IPS-15b (cell line): ENCODE measurements around the gene PNMA1.
A peak's percentile ranks its signal among the peaks of the same experiment; 100 is the strongest.

ENCODE experiments used
- H3K27me3 ChIP-seq: one replicate; pipeline ENCODE4 v1.6.1; 2013; ENCODE audit warnings: low read length; ENCODE audit not compliant: control insufficient read depth, insufficient read depth
- H3K36me3 ChIP-seq: one replicate; pipeline ENCODE4 v1.6.1; 2013; ENCODE audit warnings: low read length; ENCODE audit not compliant: control insufficient read depth, insufficient read depth
- H3K4me1 ChIP-seq: one replicate; pipeline ENCODE4 v1.6.1; 2013; ENCODE audit warnings: mild to moderate bottlenecking, low read length; ENCODE audit not compliant: control insufficient read depth, insufficient read depth
- H3K4me3 ChIP-seq: one replicate; pipeline ENCODE4 v1.5.1; 2013; ENCODE audit warnings: low read depth, low read length
- H3K9ac ChIP-seq: one replicate; pipeline ENCODE4 v1.6.1; 2013; ENCODE audit warnings: low read depth, mild to moderate bottlenecking, low read length
- H3K9me3 ChIP-seq: one replicate; pipeline ENCODE4 v1.6.1; 2013; ENCODE audit warnings: mild to moderate bottlenecking, low read length; ENCODE audit not compliant: control insufficient read depth, insufficient read depth

The PNMA1 gene

GRCh38 chr14:73726025-73726961, 12.1 kb upstream of the PNMA1 start:
- H3K4me1 ChIP-seq: peaks cover 13% of the 10 kb centered on the region
- H3K4me3 ChIP-seq: no peak overlapping the region
- H3K36me3 ChIP-seq: peaks cover 17% of the 10 kb centered on the region
- H3K9me3 ChIP-seq: no peaks in the 10 kb centered on the region
- no peak overlapping the region for H3K9ac ChIP-seq
- H3K27me3 ChIP-seq: no peaks in the 10 kb centered on the region

GRCh38 chr14:73725116-73726024, 11.2 kb upstream of the PNMA1 start:
- Histone ChIP-seq H3K27me3 (no peaks in the 10 kb centered on the region), H3K36me3 (peaks cover 17% of the 10 kb centered on the region), H3K4me1 (peaks cover 19% of the 10 kb centered on the region), H3K4me3 (no peak overlapping the region), H3K9me3 (no peaks in the 10 kb centered on the region), H3K9ac (no peak overlapping the region)

DNA sequence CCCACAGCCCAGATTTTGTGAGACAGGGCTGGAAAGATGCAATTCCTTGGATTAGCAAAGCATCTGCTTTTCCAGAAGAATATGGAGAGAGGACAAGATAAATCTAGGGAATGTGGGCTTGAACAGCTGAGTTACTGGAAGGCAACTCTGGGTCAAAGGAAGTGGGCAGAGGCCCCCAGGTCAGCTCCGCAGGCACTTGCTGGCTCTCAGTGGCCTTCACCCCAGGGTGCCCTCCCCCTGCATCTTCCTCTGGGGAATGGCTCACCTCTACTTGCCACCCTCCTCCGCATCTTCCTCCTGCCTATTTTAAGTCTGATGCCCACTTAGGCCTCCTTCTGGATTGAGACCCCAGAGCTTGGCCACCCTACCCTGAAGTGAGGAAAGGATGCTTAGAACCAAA, 10.5 kb upstream of the PNMA1 start:
- Histone ChIP-seq H3K4me1 (peaks cover 22% of the 10 kb centered on the region), H3K9ac (no peak overlapping the region), H3K4me3 (no peak overlapping the region), H3K36me3 (peaks cover 16% of the 10 kb centered on the region), H3K27me3 (no peaks in the 10 kb centered on the region), H3K9me3 (no peaks in the 10 kb centered on the region)

- H3K9me3 ChIP-seq: no peaks in the 10 kb centered on the region
- no peak overlapping the region for H3K4me3 ChIP-seq
- H3K9ac ChIP-seq: no peak overlapping the region
- no peaks in the 10 kb centered on the region for H3K27me3 ChIP-seq
- H3K4me1 ChIP-seq: peaks cover 27% of the 10 kb centered on the region
- peaks cover 14% of the 10 kb centered on the region for H3K36me3 ChIP-seq
Measured at GRCh38 chr14:73723797-73724661, 9.8 kb upstream of the PNMA1 start.

DNA sequence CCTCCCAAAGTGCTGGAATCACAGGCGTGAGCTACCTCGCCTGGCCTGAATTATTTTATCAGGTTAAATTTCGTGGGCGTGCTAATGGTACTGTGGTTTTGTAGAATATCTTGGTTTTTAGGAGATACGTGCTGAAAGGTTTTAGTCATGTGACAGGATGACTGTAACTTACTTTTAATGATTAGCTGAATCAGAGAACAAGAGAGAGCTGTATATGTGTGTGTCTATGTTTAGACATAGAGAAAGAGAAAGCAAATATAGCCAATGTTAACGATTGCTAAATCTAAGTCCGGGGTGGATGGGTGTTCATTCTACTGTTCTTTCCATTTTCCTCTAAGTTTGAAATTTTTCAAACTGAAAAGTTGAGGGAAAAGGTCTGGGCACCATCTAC, 9.2 kb upstream of the PNMA1 start:
- Histone ChIP-seq H3K27me3 (no peaks in the 10 kb centered on the region), H3K9ac (no peak overlapping the region), H3K4me3 (no peak overlapping the region), H3K9me3 (no peaks in the 10 kb centered on the region), H3K4me1 (peaks cover 25% of the 10 kb centered on the region), H3K36me3 (peaks cover 14% of the 10 kb centered on the region)

DNA sequence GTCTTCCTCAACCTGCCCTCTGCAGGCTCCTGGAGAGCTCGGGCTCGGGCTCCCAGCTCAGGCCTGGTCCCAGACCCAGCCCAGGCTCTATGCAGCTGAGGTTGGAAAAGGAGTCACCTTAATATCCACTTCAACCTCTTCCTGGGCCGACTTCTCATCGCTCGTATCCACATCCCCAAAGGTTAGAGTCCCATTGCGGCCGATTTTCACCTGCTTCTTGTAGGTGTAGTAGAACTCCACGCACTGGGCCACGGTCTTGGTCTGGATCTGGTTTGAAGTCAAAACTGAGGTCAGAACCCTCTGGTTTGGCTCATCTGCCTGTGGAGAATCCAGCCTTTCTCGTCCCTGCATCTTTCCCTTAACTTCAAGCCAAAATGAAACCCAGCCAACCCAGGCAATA, 8.4 kb upstream of the PNMA1 start:
- H3K36me3 ChIP-seq: peaks cover 14% of the 10 kb centered on the region

GRCh38 chr14:73721101-73721821, 7.1 kb upstream of the PNMA1 start:
- no peak overlapping the region for H3K4me3 ChIP-seq
- H3K36me3 ChIP-seq: peaks cover 8% of the 10 kb centered on the region
- H3K9ac ChIP-seq: no peak overlapping the region
- H3K4me1 ChIP-seq: peaks cover 30% of the 10 kb centered on the region
- no peaks in the 10 kb centered on the region for H3K27me3 ChIP-seq
- H3K9me3 ChIP-seq: no peaks in the 10 kb centered on the region

More for the DNA sequence above, 8.4 kb upstream of the PNMA1 start:
- no peak overlapping the region for H3K9ac ChIP-seq
- H3K4me3 ChIP-seq: no peak overlapping the region
- H3K9me3 ChIP-seq: no peaks in the 10 kb centered on the region
- peaks cover 25% of the 10 kb centered on the region for H3K4me1 ChIP-seq
- H3K27me3 ChIP-seq: no peaks in the 10 kb centered on the region

GRCh38 chr14:73720636-73721035, 6.5 kb upstream of the PNMA1 start:
- Histone ChIP-seq H3K4me3 (no peak overlapping the region), H3K36me3 (peaks cover 4% of the 10 kb centered on the region), H3K4me1 (peaks cover 30% of the 10 kb centered on the region), H3K9me3 (no peaks in the 10 kb centered on the region), H3K9ac (no peak overlapping the region), H3K27me3 (no peaks in the 10 kb centered on the region)

DNA sequence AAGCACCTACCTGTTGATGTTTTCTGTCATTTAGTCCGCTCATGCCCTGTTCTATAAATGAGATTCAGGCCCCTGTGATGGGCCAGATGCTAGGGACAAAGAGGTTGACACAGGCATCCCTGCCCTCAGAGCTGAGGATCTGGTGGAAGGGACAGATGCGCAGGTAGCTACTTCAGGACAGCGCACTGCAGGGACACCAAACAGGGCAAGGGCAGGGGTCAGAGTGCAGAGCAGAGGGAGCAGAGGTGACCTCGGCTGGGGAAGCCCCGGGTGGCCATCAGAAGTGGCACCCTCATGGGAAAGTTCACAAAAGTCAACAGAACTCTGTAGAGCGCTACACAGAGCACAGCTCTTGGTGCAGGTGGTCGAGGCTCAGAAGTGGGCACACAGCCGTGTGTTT, 5.6 kb upstream of the PNMA1 start:
- H3K9ac ChIP-seq: no peak overlapping the region
- H3K4me1 ChIP-seq: peaks cover 30% of the 10 kb centered on the region
- no peaks in the 10 kb centered on the region for H3K27me3 ChIP-seq
- H3K4me3 ChIP-seq: no peak overlapping the region
- no peaks in the 10 kb centered on the region for H3K9me3 ChIP-seq
- peaks cover 4% of the 10 kb centered on the region for H3K36me3 ChIP-seq

GRCh38 chr14:73719361-73719760, 5.2 kb upstream of the PNMA1 start:
- Histone ChIP-seq H3K4me1 (peaks cover 30% of the 10 kb centered on the region), H3K36me3 (peaks cover 4% of the 10 kb centered on the region), H3K9me3 (no peaks in the 10 kb centered on the region), H3K4me3 (peak overlapping the region; percentile 22), H3K27me3 (no peaks in the 10 kb centered on the region), H3K9ac (no peak overlapping the region)
